Stimulated activated CD4-positive, alpha-beta T cell treated with anti-CD3 and anti-CD28 coated beads, TNF-alpha, amount 100 ng/mL, for 4 hours (primary cell): Measurements from ENCODE around the gene LRP3.
"Not testable (repeated sequence)": the region's sequence is repeated elsewhere in the genome, so short reads cannot be mapped to it uniquely, and the experiment has no call there.

Experiments used
- DNase-seq, 3 experiments: peaks; one replicate each; pipeline ENCODE4 v3.0.0-alpha.2; 2020; ENCODE audit warnings: low read depth in 3 of 3

The LRP3 gene

GRCh38 chr19:33176670-33177416 is 17.3 kb upstream of the LRP3 start:
- peak; percentile 91 to 98 (median 98) for DNase-seq

GRCh38 chr19:33177417-33177979 is 16.6 kb upstream of the LRP3 start:
- DNase-seq: no peak

- no peak for DNase-seq
Observed at GRCh38 chr19:33186431-33187182, 7.5 kb upstream of the LRP3 start.

GRCh38 chr19:33187183-33187540 is 7.0 kb upstream of the LRP3 start:
- no peak for DNase-seq

GRCh38 chr19:33189453-33189852 is 4.7 kb upstream of the LRP3 start:
- no peak for DNase-seq

GRCh38 chr19:33191092-33191491 is 3.0 kb upstream of the LRP3 start:
- not testable (repeated sequence) for DNase-seq

- DNase-seq: no peak
Observed at GRCh38 chr19:33191501-33191900, 2.6 kb upstream of the LRP3 start.

GRCh38 chr19:33192010-33192409 is 2.1 kb upstream of the LRP3 start:
- no peak for DNase-seq

- no peak for DNase-seq
Observed at GRCh38 chr19:33193269-33193864, 763 bp upstream of the LRP3 start.

- DNase-seq: no peak
Observed at GRCh38 chr19:33194532-33194885, 379 bp downstream of the LRP3 start.

GRCh38 chr19:33194886-33195644 is 935 bp downstream of the LRP3 start:
- no peak for DNase-seq

GRCh38 chr19:33195645-33196347 is 1.7 kb downstream of the LRP3 start:
- DNase-seq: no peak

- DNase-seq: no peak
Observed at GRCh38 chr19:33196446-33197193, 2.5 kb downstream of the LRP3 start.

- DNase-seq: no peak
Observed at GRCh38 chr19:33197591-33198000, 3.5 kb downstream of the LRP3 start.

GRCh38 chr19:33198169-33198568 is 4.0 kb downstream of the LRP3 start:
- no peak for DNase-seq

- DNase-seq: no peak
Observed at GRCh38 chr19:33199441-33200265, 5.5 kb downstream of the LRP3 start.

GRCh38 chr19:33201473-33201872 is 7.3 kb downstream of the LRP3 start:
- no peak for DNase-seq

- DNase-seq: no peak
Observed at GRCh38 chr19:33201886-33202545, 7.9 kb downstream of the LRP3 start.
